WTC11 (cell line): ENCODE data around the gene ZNF341. TPM values are rescaled to one million over a fixed set of nuclear protein-coding genes. Genes with fewer than 3 reads are reported as not detected.

Experiments used
- ATAC-seq: fragments of 200-7000 bp; cut with Tn5 transposase; 2 replicates; pipeline ENCODE4 v1.10.0; 2021; ENCODE audit warnings: mild to moderate bottlenecking, moderate library complexity
- CTCF ChIA-PET: fragments of 300-600 bp; sonication (Branson Sonifier 250); formaldehyde crosslinking; loops from one replicate; lab custom pipeline; 2021; ENCODE audit warnings: antibody characterized with exemption; lab: Charles Lee
- POLR2A ChIA-PET: fragments of 350-600 bp; sonication (Branson Sonifier 250); formaldehyde crosslinking; loops from one replicate; lab custom pipeline; 2021; ENCODE audit warnings: antibody characterized with exemption; lab: Charles Lee
- DNase-seq: peaks from one replicate; pipeline ENCODE4 v3.0.0; 2021; ENCODE audit warnings: low spot score
- H3K27ac Mint-ChIP-seq: 2 replicates; pipeline ENCODE4 v1.8.0; 2021; ENCODE audit warnings: mixed read lengths
- H3K27me3 Mint-ChIP-seq: 2 replicates; pipeline ENCODE4 v1.8.0; 2021; ENCODE audit warnings: low read depth, mild to moderate bottlenecking, moderate library complexity, mixed read lengths
- H3K36me3 Mint-ChIP-seq: 2 replicates; pipeline ENCODE4 v1.8.0; 2021; ENCODE audit warnings: mixed read lengths
- H3K4me1 Mint-ChIP-seq: 2 replicates; pipeline ENCODE4 v1.8.0; 2022; ENCODE audit warnings: mixed read lengths
- H3K4me3 Mint-ChIP-seq: 2 replicates; pipeline ENCODE4 v1.8.0; 2021; ENCODE audit warnings: mild to moderate bottlenecking, moderate library complexity, mixed read lengths
- H3K9me3 Mint-ChIP-seq: 2 replicates; pipeline ENCODE4 v1.8.0; 2021; ENCODE audit warnings: mixed read lengths
- FOXK1 ChIP-seq: sonication (generic); formaldehyde crosslinking; IDR thresholded peaks from 2 replicates; pipeline ENCODE4 v1.8.0; 2022; ENCODE audit warnings: mild to moderate bottlenecking, moderate library complexity, missing genetic modification reagents
- MYBL2 ChIP-seq: sonication (generic); formaldehyde crosslinking; IDR thresholded peaks from 2 replicates; pipeline ENCODE4 v1.8.1; 2023; ENCODE audit warnings: mild to moderate bottlenecking, moderate library complexity, missing genetic modification reagents
- RELA ChIP-seq: sonication (generic); formaldehyde crosslinking; IDR thresholded peaks from 2 replicates; pipeline ENCODE4 v1.8.1; 2022; ENCODE audit warnings: missing genetic modification reagents, mild to moderate bottlenecking, borderline replicate concordance
- SMAD3 ChIP-seq: sonication (generic); formaldehyde crosslinking; IDR thresholded peaks from 2 replicates; pipeline ENCODE4 v1.8.0; 2022; ENCODE audit warnings: missing genetic modification reagents, mild to moderate bottlenecking, borderline replicate concordance
- TCF7 ChIP-seq: sonication (generic); formaldehyde crosslinking; IDR thresholded peaks from 2 replicates; pipeline ENCODE4 v1.8.0; 2022; ENCODE audit warnings: mild to moderate bottlenecking, low read depth, missing genetic modification reagents, moderate library complexity
- TEAD4 ChIP-seq: sonication (generic); formaldehyde crosslinking; IDR thresholded peaks from 2 replicates; pipeline ENCODE4 v1.8.0; 2022; ENCODE audit warnings: mild to moderate bottlenecking, missing genetic modification reagents
- TP53 ChIP-seq: sonication (generic); formaldehyde crosslinking; IDR thresholded peaks from 2 replicates; pipeline ENCODE4 v1.8.1; 2023; ENCODE audit warnings: mild to moderate bottlenecking, missing genetic modification reagents
- ZBTB21 ChIP-seq: sonication (generic); formaldehyde crosslinking; IDR thresholded peaks from 2 replicates; pipeline ENCODE4 v1.8.1; 2023; ENCODE audit warnings: mild to moderate bottlenecking, missing genetic modification reagents, borderline replicate concordance
- ZNF121 ChIP-seq: sonication (generic); formaldehyde crosslinking; IDR thresholded peaks from 2 replicates; pipeline ENCODE4 v1.8.0; 2023; ENCODE audit warnings: missing genetic modification reagents
- ZNF232 ChIP-seq: sonication (generic); formaldehyde crosslinking; IDR thresholded peaks from 2 replicates; pipeline ENCODE4 v1.8.0; 2022; ENCODE audit warnings: mild to moderate bottlenecking, missing genetic modification reagents
- ZNF671 ChIP-seq: fragments of 250-450 bp; sonication (Bioruptor Pico); IDR thresholded peaks from 2 replicates; pipeline ENCODE4 v1.8.0; 2021; ENCODE audit warnings: mild to moderate bottlenecking
- total RNA-seq: library from RNA; stranded (reverse); gene quantifications from 3 replicates; pipeline ENCODE4 v1.2.3, GENCODE V29; 2021
- TF ChIP-seq, protein P1 (sequence below): sonication (generic); formaldehyde crosslinking; IDR thresholded peaks from 2 replicates; pipeline ENCODE4 v1.8.1; 2022; ENCODE audit warnings: mild to moderate bottlenecking, missing genetic modification reagents, moderate library complexity, borderline replicate concordance
- TF ChIP-seq, protein P2 (sequence below): sonication (generic); formaldehyde crosslinking; IDR thresholded peaks from 2 replicates; pipeline ENCODE4 v1.8.1; 2023; ENCODE audit warnings: mild to moderate bottlenecking, missing genetic modification reagents
- TF ChIP-seq, protein P3 (sequence below): fragments of 250-450 bp; sonication (Bioruptor Pico); IDR thresholded peaks from 2 replicates; pipeline ENCODE4 v2.1.2; 2022; ENCODE audit warnings: mild to moderate bottlenecking, moderate library complexity
- TF ChIP-seq, protein P4 (sequence below): sonication (generic); formaldehyde crosslinking; conservative IDR thresholded peaks from 2 replicates; pipeline ENCODE4 v1.8.1; 2023; ENCODE audit warnings: mild to moderate bottlenecking, low read depth, missing genetic modification reagents, moderate library complexity
- TF ChIP-seq, protein P5 (sequence below): sonication (generic); formaldehyde crosslinking; IDR thresholded peaks from 2 replicates; pipeline ENCODE4 v1.8.1; 2022; ENCODE audit warnings: missing genetic modification reagents, borderline replicate concordance
- TF ChIP-seq, protein P6 (sequence below): fragments of 250-450 bp; sonication (Bioruptor Pico); IDR thresholded peaks from 2 replicates; pipeline ENCODE4 v1.9.0; 2021; ENCODE audit warnings: mild to moderate bottlenecking
- TF ChIP-seq, protein P7 (sequence below): fragments of 250-450 bp; sonication (Bioruptor Pico); conservative IDR thresholded peaks from 2 replicates; pipeline ENCODE4 v1.9.0; 2021; ENCODE audit warnings: mild to moderate bottlenecking
- TF ChIP-seq, protein P8 (sequence below): sonication (generic); formaldehyde crosslinking; IDR thresholded peaks from 2 replicates; pipeline ENCODE4 v1.8.1; 2023; ENCODE audit warnings: mild to moderate bottlenecking, missing genetic modification reagents, moderate library complexity

ZNF341 gene
- total RNA-seq, 1 experiment from 2014 or later: 9.6 TPM

DNA sequence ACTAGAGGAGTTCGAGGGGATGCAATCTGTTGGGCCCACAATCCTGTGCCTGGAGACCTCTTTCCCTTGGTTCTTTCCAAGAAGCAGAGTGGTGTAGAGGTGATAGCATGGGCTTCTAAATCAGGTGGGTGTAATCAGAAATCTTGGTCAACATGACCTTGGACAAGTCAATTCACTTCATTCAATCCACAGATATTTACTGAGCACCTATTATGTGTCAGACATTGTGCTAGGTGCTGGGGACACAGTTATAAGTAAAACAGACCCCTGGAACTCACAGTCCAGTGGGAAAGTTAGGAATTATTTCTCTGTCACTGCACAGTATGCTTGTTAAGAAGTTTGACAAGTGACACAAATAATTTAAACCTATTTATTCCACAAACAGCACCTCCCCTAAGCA, 42.3 kb upstream of the ZNF341 start:
- H3K9me3 Mint-ChIP-seq: no peaks in the 10 kb centered on the region
- POLR2A ChIA-PET: interaction anchor here (0.9 kb wide), 1 partner anchor 23 kb away, joined by 7 read pairs; the partner anchor contains the start of gene ACTL10
- no peak for TF ChIP-seq ZNF671 (CRISPR knock-in tag)
- TF ChIP-seq ZBTB21 (CRISPR knock-in tag): no peak
- no peak for TF ChIP-seq MYBL2 (CRISPR knock-in tag)
- TF ChIP-seq ZNF232 (CRISPR knock-in tag): no peak
- TF ChIP-seq, protein P1, sequence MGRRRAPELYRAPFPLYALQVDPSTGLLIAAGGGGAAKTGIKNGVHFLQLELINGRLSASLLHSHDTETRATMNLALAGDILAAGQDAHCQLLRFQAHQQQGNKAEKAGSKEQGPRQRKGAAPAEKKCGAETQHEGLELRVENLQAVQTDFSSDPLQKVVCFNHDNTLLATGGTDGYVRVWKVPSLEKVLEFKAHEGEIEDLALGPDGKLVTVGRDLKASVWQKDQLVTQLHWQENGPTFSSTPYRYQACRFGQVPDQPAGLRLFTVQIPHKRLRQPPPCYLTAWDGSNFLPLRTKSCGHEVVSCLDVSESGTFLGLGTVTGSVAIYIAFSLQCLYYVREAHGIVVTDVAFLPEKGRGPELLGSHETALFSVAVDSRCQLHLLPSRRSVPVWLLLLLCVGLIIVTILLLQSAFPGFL (CRISPR knock-in tag): no peak
- no peak for TF ChIP-seq TP53 (CRISPR knock-in tag)
- TF ChIP-seq, protein P2, sequence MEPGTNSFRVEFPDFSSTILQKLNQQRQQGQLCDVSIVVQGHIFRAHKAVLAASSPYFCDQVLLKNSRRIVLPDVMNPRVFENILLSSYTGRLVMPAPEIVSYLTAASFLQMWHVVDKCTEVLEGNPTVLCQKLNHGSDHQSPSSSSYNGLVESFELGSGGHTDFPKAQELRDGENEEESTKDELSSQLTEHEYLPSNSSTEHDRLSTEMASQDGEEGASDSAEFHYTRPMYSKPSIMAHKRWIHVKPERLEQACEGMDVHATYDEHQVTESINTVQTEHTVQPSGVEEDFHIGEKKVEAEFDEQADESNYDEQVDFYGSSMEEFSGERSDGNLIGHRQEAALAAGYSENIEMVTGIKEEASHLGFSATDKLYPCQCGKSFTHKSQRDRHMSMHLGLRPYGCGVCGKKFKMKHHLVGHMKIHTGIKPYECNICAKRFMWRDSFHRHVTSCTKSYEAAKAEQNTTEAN (CRISPR knock-in tag): no peak
- TF ChIP-seq, protein P3, sequence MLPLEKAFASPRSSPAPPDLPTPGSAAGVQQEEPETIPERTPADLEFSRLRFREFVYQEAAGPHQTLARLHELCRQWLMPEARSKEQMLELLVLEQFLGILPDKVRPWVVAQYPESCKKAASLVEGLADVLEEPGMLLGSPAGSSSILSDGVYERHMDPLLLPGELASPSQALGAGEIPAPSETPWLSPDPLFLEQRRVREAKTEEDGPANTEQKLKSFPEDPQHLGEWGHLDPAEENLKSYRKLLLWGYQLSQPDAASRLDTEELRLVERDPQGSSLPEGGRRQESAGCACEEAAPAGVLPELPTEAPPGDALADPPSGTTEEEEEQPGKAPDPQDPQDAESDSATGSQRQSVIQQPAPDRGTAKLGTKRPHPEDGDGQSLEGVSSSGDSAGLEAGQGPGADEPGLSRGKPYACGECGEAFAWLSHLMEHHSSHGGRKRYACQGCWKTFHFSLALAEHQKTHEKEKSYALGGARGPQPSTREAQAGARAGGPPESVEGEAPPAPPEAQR (CRISPR knock-in tag): no peak
- TF ChIP-seq, protein P4, sequence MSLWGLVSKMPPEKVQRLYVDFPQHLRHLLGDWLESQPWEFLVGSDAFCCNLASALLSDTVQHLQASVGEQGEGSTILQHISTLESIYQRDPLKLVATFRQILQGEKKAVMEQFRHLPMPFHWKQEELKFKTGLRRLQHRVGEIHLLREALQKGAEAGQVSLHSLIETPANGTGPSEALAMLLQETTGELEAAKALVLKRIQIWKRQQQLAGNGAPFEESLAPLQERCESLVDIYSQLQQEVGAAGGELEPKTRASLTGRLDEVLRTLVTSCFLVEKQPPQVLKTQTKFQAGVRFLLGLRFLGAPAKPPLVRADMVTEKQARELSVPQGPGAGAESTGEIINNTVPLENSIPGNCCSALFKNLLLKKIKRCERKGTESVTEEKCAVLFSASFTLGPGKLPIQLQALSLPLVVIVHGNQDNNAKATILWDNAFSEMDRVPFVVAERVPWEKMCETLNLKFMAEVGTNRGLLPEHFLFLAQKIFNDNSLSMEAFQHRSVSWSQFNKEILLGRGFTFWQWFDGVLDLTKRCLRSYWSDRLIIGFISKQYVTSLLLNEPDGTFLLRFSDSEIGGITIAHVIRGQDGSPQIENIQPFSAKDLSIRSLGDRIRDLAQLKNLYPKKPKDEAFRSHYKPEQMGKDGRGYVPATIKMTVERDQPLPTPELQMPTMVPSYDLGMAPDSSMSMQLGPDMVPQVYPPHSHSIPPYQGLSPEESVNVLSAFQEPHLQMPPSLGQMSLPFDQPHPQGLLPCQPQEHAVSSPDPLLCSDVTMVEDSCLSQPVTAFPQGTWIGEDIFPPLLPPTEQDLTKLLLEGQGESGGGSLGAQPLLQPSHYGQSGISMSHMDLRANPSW: no peak
- no peak for TF ChIP-seq ZNF121 (CRISPR knock-in tag)
- TF ChIP-seq FOXK1: no peak
- TF ChIP-seq, protein P5, sequence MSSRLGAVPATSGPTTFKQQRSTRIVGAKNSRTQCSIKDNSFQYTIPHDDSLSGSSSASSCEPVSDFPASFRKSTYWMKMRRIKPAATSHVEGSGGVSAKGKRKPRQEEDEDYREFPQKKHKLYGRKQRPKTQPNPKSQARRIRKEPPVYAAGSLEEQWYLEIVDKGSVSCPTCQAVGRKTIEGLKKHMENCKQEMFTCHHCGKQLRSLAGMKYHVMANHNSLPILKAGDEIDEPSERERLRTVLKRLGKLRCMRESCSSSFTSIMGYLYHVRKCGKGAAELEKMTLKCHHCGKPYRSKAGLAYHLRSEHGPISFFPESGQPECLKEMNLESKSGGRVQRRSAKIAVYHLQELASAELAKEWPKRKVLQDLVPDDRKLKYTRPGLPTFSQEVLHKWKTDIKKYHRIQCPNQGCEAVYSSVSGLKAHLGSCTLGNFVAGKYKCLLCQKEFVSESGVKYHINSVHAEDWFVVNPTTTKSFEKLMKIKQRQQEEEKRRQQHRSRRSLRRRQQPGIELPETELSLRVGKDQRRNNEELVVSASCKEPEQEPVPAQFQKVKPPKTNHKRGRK: no peak
- TF ChIP-seq, protein P6, sequence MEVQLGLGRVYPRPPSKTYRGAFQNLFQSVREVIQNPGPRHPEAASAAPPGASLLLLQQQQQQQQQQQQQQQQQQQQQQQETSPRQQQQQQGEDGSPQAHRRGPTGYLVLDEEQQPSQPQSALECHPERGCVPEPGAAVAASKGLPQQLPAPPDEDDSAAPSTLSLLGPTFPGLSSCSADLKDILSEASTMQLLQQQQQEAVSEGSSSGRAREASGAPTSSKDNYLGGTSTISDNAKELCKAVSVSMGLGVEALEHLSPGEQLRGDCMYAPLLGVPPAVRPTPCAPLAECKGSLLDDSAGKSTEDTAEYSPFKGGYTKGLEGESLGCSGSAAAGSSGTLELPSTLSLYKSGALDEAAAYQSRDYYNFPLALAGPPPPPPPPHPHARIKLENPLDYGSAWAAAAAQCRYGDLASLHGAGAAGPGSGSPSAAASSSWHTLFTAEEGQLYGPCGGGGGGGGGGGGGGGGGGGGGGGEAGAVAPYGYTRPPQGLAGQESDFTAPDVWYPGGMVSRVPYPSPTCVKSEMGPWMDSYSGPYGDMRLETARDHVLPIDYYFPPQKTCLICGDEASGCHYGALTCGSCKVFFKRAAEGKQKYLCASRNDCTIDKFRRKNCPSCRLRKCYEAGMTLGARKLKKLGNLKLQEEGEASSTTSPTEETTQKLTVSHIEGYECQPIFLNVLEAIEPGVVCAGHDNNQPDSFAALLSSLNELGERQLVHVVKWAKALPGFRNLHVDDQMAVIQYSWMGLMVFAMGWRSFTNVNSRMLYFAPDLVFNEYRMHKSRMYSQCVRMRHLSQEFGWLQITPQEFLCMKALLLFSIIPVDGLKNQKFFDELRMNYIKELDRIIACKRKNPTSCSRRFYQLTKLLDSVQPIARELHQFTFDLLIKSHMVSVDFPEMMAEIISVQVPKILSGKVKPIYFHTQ (CRISPR knock-in tag): no peak
- TF ChIP-seq, protein P7, sequence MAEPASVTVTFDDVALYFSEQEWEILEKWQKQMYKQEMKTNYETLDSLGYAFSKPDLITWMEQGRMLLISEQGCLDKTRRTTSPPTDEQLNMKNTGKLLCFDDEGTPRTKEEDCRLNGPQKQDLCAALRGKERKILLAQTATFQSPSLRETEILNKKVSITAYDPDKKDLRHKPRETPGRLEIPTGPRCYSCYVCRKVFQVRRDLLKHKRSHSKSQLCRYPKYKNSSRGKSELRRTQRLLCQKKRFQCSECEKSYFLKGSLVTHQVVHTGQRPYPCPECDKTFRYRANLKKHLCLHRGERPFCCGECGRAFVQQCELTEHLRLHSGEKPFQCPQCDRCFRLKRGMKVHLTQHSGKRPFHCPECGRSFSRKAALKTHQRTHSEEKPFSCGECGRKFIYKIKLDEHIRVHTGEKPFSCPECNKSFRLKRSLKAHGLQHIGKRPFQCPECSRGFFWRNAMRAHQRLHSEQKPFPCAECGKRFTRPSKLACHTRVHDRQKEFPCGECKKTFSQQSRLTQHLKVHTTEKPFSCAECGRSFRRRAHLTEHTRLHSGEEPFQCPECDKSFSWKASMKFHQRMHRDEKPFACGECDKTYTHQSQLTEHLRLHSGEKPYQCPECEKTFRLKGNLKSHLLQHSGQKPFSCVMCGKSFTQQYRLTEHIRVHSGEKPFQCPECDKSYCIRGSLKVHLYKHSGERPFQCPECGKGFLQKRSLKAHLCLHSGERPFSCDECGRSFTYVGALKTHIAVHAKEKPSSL (CRISPR knock-in tag): no peak
- TF ChIP-seq, protein P8, sequence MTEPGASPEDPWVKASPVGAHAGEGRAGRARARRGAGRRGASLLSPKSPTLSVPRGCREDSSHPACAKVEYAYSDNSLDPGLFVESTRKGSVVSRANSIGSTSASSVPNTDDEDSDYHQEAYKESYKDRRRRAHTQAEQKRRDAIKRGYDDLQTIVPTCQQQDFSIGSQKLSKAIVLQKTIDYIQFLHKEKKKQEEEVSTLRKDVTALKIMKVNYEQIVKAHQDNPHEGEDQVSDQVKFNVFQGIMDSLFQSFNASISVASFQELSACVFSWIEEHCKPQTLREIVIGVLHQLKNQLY (CRISPR knock-in tag): no peak
- TF ChIP-seq SMAD3 (CRISPR knock-in tag): no peak
- TF ChIP-seq RELA (CRISPR knock-in tag): no peak
- TF ChIP-seq TCF7 (CRISPR knock-in tag): no peak
- no peak for TF ChIP-seq TEAD4 (CRISPR knock-in tag)
- H3K27me3 Mint-ChIP-seq: peaks cover 30% of the 10 kb centered on the region
- ATAC-seq (no peak), DNase-seq (no peak)
- H3K36me3 Mint-ChIP-seq: no peaks in the 10 kb centered on the region
- H3K4me3 Mint-ChIP-seq: no peak overlapping the region
- peaks cover 29% of the 10 kb centered on the region for H3K4me1 Mint-ChIP-seq
- CTCF ChIA-PET: interaction anchor here (1.6 kb wide), 1 partner anchor 21 kb away, joined by 3 read pairs; no protein-coding TSS in a partner anchor
- H3K27ac Mint-ChIP-seq: no peak overlapping the region
